ENCODE data around the gene SEPTIN14.
"Not testable (repeated sequence)": the region's sequence is repeated elsewhere in the genome, so short reads cannot be mapped to it uniquely, and the experiment has no call there.

The SEPTIN14 gene

GRCh38 chr7:55862652-55863051, at the start of gene SEPTIN14:
TSS of gene SEPTIN14 (minus strand) at chr7:55862752. CDS start at chr7:55861996, 756 bp downstream.
- DNase-seq: not testable (repeated sequence)

- DNase-seq: no peak
Measured at GRCh38 chr7:55903985-55904759, 41.6 kb upstream of the SEPTIN14 start.

GRCh38 chr7:55901059-55901458, 38.5 kb upstream of the SEPTIN14 start:
- not testable (repeated sequence) for DNase-seq

GRCh38 chr7:55898287-55898686, 35.7 kb upstream of the SEPTIN14 start:
- DNase-seq: no peak

- no peak for DNase-seq
Measured at GRCh38 chr7:55895021-55895420, 32.5 kb upstream of the SEPTIN14 start.

- no peak for DNase-seq
Measured at GRCh38 chr7:55893940-55894339, 31.4 kb upstream of the SEPTIN14 start.

- peak; percentile 50 for DNase-seq
Measured at GRCh38 chr7:55888378-55888777, 25.8 kb upstream of the SEPTIN14 start.

GRCh38 chr7:55887821-55888247, 25.3 kb upstream of the SEPTIN14 start:
- DNase-seq: peak; percentile 66

GRCh38 chr7:55884321-55884720, 21.8 kb upstream of the SEPTIN14 start:
- DNase-seq: no peak

- no peak for DNase-seq
Measured at GRCh38 chr7:55878691-55879090, 16.1 kb upstream of the SEPTIN14 start.

GRCh38 chr7:55877308-55877707, 14.8 kb upstream of the SEPTIN14 start:
- no peak for DNase-seq

- no peak for DNase-seq
Measured at GRCh38 chr7:55873765-55874164, 11.2 kb upstream of the SEPTIN14 start.

GRCh38 chr7:55871932-55872485, 9.5 kb upstream of the SEPTIN14 start:
- DNase-seq: no peak

GRCh38 chr7:55868989-55869388, 6.4 kb upstream of the SEPTIN14 start:
- not testable (repeated sequence) for DNase-seq

GRCh38 chr7:55845164-55845563, 17.4 kb downstream of the SEPTIN14 start:
- DNase-seq: not testable (repeated sequence)

GRCh38 chr7:55838595-55838994, 24.0 kb downstream of the SEPTIN14 start:
- DNase-seq: no peak

- peak; percentile 70 for DNase-seq
Measured at GRCh38 chr7:55827577-55827976, 35.0 kb downstream of the SEPTIN14 start.

- no peak for DNase-seq
Measured at GRCh38 chr7:55818686-55819085, 43.9 kb downstream of the SEPTIN14 start.

- not testable (repeated sequence) for DNase-seq
Measured at GRCh38 chr7:55797260-55797659, 65.3 kb downstream of the SEPTIN14 start.

- DNase-seq: peak; percentile 48
Measured at GRCh38 chr7:55794527-55794926, 68.0 kb downstream of the SEPTIN14 start.

GRCh38 chr7:55792048-55792447, 70.5 kb downstream of the SEPTIN14 start:
- DNase-seq: no peak

- no peak for DNase-seq
Measured at GRCh38 chr7:55787796-55788195, 74.8 kb downstream of the SEPTIN14 start.

GRCh38 chr7:55786901-55787300, 75.7 kb downstream of the SEPTIN14 start:
- DNase-seq: no peak

GRCh38 chr7:55785444-55785843, 77.1 kb downstream of the SEPTIN14 start:
- not testable (repeated sequence) for DNase-seq

- no peak for DNase-seq
Measured at GRCh38 chr7:55784151-55784550, 78.4 kb downstream of the SEPTIN14 start.
